Endodermal cell (in vitro differentiated cells): ENCODE measurements around the gene TBC1D1. TPM values are rescaled to one million over a fixed set of nuclear protein-coding genes. Genes with fewer than 3 reads are reported as not detected.

Source experiments
- DNase-seq: peaks from one replicate; pipeline ENCODE4 v3.0.0-alpha.2; 2017
- H3K27ac ChIP-seq: 2 replicates; pipeline ENCODE4 v1.5.1; 2013; ENCODE audit warnings: mild to moderate bottlenecking, low read depth, low read length, moderate library complexity
- H3K27me3 ChIP-seq: 2 replicates; pipeline ENCODE4 v1.6.1; 2013; ENCODE audit warnings: mild to moderate bottlenecking, low read length, moderate library complexity; ENCODE audit not compliant: insufficient read depth, control insufficient read depth, poor library complexity, severe bottlenecking
- H3K36me3 ChIP-seq: 2 replicates; pipeline ENCODE4 v1.7.0; 2013; ENCODE audit warnings: mild to moderate bottlenecking, low read length, moderate library complexity; ENCODE audit not compliant: control insufficient read depth, insufficient read depth
- H3K4me1 ChIP-seq: one replicate; pipeline ENCODE4 v1.7.0; 2013; ENCODE audit warnings: low read length; ENCODE audit not compliant: control insufficient read depth, insufficient read depth
- H3K4me3 ChIP-seq: 2 replicates; pipeline ENCODE4 v1.5.1; 2013; ENCODE audit warnings: mild to moderate bottlenecking, low read length, moderate library complexity
- H3K9ac ChIP-seq: 2 replicates; pipeline ENCODE4 v1.6.1; 2013; ENCODE audit warnings: mild to moderate bottlenecking, low read length, moderate library complexity; ENCODE audit not compliant: poor library complexity, severe bottlenecking; ENCODE audit errors: extremely low read depth
- H3K9me3 ChIP-seq: 2 replicates; pipeline ENCODE4 v1.6.1; 2013; ENCODE audit warnings: mild to moderate bottlenecking, low read length, moderate library complexity; ENCODE audit not compliant: control insufficient read depth
- H3K27ac Mint-ChIP-seq: 2 replicates; pipeline ENCODE4 v1.8.0; 2020; ENCODE audit warnings: mixed read lengths
- H3K27me3 Mint-ChIP-seq: 2 replicates; pipeline ENCODE4 v1.8.0; 2021; ENCODE audit warnings: mild to moderate bottlenecking, mixed read lengths; ENCODE audit not compliant: insufficient read depth
- H3K36me3 Mint-ChIP-seq: 2 replicates; pipeline ENCODE4 v1.8.0; 2020; ENCODE audit warnings: low read depth, mixed read lengths
- H3K4me1 Mint-ChIP-seq: 2 replicates; pipeline ENCODE4 v1.8.0; 2020; ENCODE audit warnings: mixed read lengths
- H3K4me3 Mint-ChIP-seq: 2 replicates; pipeline ENCODE4 v1.8.0; 2020; ENCODE audit warnings: mild to moderate bottlenecking, moderate library complexity, mixed read lengths
- H3K9me3 Mint-ChIP-seq: 2 replicates; pipeline ENCODE4 v1.8.0; 2020; ENCODE audit warnings: mild to moderate bottlenecking, mixed read lengths
- WGBS, 2 experiments: methylation state at CpG; one replicate each; pipeline versions ENCODE4 v1.1.5 to v1.1.7; 2013; ENCODE audit warnings: missing lambda C conversion rate in 2 of 2, mixed read lengths in 1 of 2; ENCODE audit not compliant: insufficient coverage in 1 of 2, insufficient read length in 1 of 2; 5-methylcytosine and 5-hydroxymethylcytosine counted together
- total RNA-seq, 2 donors: library from RNA; stranded (reverse); fragmentation: NEBNext Ultra II Directional in 1 of 2; extraction: Animal tissue kit (Norgen Biotek cat#: 25700) in 1 of 2; gene quantifications; 2 replicates in 1 of 2; 3 replicates in 1 of 2; pipeline ENCODE4 v1.2.1, GENCODE V29; 2021
- TF ChIP-seq, protein P1 (sequence below): fragments of 200-600 bp; sonication (generic); conservative IDR thresholded peaks from 2 replicates; pipeline ENCODE4 v1.5.0; 2021; ENCODE audit warnings: antibody characterized with exemption, mild to moderate bottlenecking

The TBC1D1 gene
- total RNA-seq, 2 donors from 2014 or later: 110 to 122 TPM

DNA sequence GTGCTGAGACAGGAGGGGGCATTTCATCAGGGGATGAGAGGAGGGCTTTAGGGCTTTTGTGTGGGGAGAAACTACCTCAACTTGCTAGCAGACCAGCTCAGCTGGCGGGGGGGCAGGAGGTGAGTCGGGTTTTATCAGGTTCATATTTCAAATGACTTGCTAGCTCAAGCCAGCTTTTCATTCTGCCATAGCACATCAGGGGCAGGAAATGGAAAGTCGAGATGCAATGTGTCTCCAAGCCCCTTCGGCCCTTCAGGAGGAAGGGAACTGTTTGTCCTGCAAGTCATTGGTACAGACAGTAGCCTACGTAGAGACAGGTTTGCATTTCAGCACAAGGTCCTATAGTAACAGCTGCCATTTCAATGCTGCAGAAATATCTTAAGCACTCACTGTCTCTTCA lies 263.4 kb downstream of the TBC1D1 start:
- H3K36me3 ChIP-seq: no peaks in the 10 kb centered on the region
- DNase-seq: no peak
- Mint-ChIP-seq H3K36me3 (no peaks in the 10 kb centered on the region), H3K27me3 (no peaks in the 10 kb centered on the region), H3K4me1 (no peaks in the 10 kb centered on the region), H3K4me3 (no peak overlapping the region), H3K27ac (no peak overlapping the region), H3K9me3 (no peaks in the 10 kb centered on the region)
- H3K9me3 ChIP-seq: no peaks in the 10 kb centered on the region
- TF ChIP-seq, protein P1, sequence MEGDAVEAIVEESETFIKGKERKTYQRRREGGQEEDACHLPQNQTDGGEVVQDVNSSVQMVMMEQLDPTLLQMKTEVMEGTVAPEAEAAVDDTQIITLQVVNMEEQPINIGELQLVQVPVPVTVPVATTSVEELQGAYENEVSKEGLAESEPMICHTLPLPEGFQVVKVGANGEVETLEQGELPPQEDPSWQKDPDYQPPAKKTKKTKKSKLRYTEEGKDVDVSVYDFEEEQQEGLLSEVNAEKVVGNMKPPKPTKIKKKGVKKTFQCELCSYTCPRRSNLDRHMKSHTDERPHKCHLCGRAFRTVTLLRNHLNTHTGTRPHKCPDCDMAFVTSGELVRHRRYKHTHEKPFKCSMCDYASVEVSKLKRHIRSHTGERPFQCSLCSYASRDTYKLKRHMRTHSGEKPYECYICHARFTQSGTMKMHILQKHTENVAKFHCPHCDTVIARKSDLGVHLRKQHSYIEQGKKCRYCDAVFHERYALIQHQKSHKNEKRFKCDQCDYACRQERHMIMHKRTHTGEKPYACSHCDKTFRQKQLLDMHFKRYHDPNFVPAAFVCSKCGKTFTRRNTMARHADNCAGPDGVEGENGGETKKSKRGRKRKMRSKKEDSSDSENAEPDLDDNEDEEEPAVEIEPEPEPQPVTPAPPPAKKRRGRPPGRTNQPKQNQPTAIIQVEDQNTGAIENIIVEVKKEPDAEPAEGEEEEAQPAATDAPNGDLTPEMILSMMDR: no peak
- no peak overlapping the region for H3K27ac ChIP-seq
- H3K4me3 ChIP-seq: no peak overlapping the region
- no peaks in the 10 kb centered on the region for H3K27me3 ChIP-seq
- WGBS, 2 experiments: 79 to 91% methylated on average over 5 of the region's 5 CpGs
- no peak overlapping the region for H3K9ac ChIP-seq
- H3K4me1 ChIP-seq: no peaks in the 10 kb centered on the region

DNA sequence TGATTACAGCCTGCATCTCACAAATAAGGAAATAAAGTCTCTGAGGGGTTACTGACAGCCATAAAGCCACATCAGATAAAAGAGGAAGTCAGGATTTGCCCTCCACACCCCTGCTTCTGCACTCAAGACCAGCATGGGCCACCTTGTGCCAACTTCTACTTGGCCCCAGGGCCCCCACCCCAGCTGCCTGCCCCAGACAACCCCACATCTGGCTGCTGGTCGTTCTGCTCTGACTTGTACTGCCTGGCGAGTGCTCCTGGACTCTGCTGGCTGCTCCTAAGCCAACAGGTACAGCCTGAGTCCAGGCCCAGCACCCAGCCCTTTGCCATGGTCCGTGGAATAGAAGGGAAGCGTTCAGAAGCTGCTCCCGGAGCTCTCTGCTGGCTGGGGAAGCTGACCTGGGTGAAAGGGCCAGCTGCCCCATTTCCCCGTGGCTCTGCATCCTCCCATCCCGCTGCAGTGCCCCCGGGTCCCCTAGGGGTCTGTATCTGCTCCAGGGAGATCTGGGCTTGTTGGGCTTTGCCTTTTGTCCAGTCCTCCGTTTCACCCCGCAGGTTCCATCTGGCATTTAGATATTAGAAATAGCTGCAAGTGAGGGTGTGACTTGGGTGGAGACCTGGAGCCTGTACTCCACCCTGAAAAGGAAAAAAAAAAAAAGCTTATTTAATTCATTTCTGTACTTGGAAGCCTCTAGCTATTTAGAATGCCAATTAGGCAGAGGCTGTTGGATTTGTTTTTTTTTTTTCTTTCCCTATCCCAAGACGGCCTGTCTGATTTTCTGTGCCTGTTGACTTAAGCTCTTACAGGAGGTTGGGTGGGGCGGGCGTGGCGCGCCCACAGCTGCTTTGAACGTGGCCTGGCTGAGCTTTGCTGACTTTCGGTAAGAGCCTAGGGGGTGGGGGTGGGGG lies 264.1 kb downstream of the TBC1D1 start:
- no peaks in the 10 kb centered on the region for H3K9me3 Mint-ChIP-seq
- TF ChIP-seq, protein P1: no peak
- DNase-seq: no peak
- no peak overlapping the region for H3K27ac ChIP-seq
- H3K27ac Mint-ChIP-seq: no peak overlapping the region
- H3K27me3 ChIP-seq: no peaks in the 10 kb centered on the region
- H3K9me3 ChIP-seq: no peaks in the 10 kb centered on the region
- no peaks in the 10 kb centered on the region for H3K4me1 ChIP-seq
- H3K4me1 Mint-ChIP-seq: no peaks in the 10 kb centered on the region
- no peak overlapping the region for H3K9ac ChIP-seq
- H3K27me3 Mint-ChIP-seq: no peaks in the 10 kb centered on the region
- H3K36me3 Mint-ChIP-seq: no peaks in the 10 kb centered on the region
- WGBS, 2 experiments: 90 to 100% methylated on average over 7 to 17 of the region's 17 CpGs
- H3K36me3 ChIP-seq: no peaks in the 10 kb centered on the region
- H3K4me3 ChIP-seq: no peak overlapping the region
- no peak overlapping the region for H3K4me3 Mint-ChIP-seq

DNA sequence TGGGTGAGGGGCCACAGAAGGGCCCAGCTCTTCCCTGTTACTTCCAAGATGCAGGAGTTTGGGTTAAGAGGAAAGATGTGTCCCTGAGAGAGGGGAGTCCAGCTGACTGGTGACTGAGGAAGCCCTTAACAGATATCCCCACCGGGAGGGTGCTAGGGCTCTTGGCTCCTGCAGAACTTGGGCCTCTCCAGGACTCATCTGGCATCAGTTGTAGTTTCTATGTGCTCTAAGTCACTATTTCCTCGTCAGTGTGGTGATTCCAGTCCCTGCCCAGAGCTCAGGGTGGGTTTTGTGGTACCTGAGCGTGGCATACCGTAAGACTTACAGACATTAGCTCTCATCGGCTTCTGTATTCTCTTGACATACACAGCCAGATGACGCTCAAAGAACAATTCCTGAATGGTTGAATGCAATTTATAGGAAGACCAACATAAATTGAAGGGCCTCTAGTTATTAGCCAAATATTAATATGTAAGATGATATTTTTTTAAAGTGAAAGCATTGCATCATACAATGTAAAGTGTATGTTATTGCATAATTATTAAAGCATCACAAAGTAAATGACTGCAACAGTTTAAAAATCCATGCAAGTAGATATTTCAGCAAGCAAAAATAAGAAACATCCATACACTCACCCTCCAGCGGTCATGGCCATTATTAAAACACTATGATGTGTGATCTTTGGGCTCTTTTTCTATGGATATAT lies 264.9 kb downstream of the TBC1D1 start:
- H3K36me3 Mint-ChIP-seq: no peaks in the 10 kb centered on the region
- H3K4me3 Mint-ChIP-seq: no peak overlapping the region
- H3K9ac ChIP-seq: no peak overlapping the region
- H3K27ac ChIP-seq: no peak overlapping the region
- TF ChIP-seq, protein P1: no peak
- no peak for DNase-seq
- WGBS, 2 experiments: 91 to 94% methylated on average over 2 to 7 of the region's 7 CpGs
- H3K4me1 ChIP-seq: no peaks in the 10 kb centered on the region
- H3K27me3 ChIP-seq: no peaks in the 10 kb centered on the region
- H3K27ac Mint-ChIP-seq: no peak overlapping the region
- no peak overlapping the region for H3K4me3 ChIP-seq
- no peaks in the 10 kb centered on the region for H3K36me3 ChIP-seq
- H3K4me1 Mint-ChIP-seq: peaks cover under 1% of the 10 kb centered on the region
- no peaks in the 10 kb centered on the region for H3K27me3 Mint-ChIP-seq
- H3K9me3 Mint-ChIP-seq: no peaks in the 10 kb centered on the region
- H3K9me3 ChIP-seq: no peaks in the 10 kb centered on the region
